HFFc6 (cell line): Measurements from ENCODE around the gene PTGS1. TPM values are rescaled to one million over a fixed set of nuclear protein-coding genes. Genes with fewer than 3 reads are reported as not detected.
A peak's percentile ranks its signal among the peaks of the same experiment; 100 is the strongest.

Experiments used
- DNase-seq: peaks from one replicate; pipeline ENCODE4 v3.0.0-alpha.2; 2018
- H3K27ac Mint-ChIP-seq: 2 replicates; pipeline ENCODE4 v1.8.0; 2020; ENCODE audit warnings: mild to moderate bottlenecking, mixed read lengths
- H3K27me3 Mint-ChIP-seq: 2 replicates; pipeline ENCODE4 v1.8.0; 2021; ENCODE audit warnings: mild to moderate bottlenecking, moderate library complexity, mixed read lengths; ENCODE audit not compliant: insufficient read depth
- H3K36me3 Mint-ChIP-seq: 2 replicates; pipeline ENCODE4 v1.8.0; 2021; ENCODE audit warnings: low read depth, mixed read lengths
- H3K4me1 Mint-ChIP-seq: 2 replicates; pipeline ENCODE4 v1.8.0; 2020; ENCODE audit warnings: low read depth, mixed read lengths
- H3K4me3 Mint-ChIP-seq: 2 replicates; pipeline ENCODE4 v1.8.0; 2020; ENCODE audit warnings: mild to moderate bottlenecking, moderate library complexity, mixed read lengths
- H3K9me3 Mint-ChIP-seq: 2 replicates; pipeline ENCODE4 v1.8.0; 2020; ENCODE audit warnings: mild to moderate bottlenecking, mixed read lengths
- CTCF ChIP-seq: fragments of 200-600 bp; sonication (generic); IDR thresholded peaks from 2 replicates; pipeline ENCODE4 v1.5.0; 2021; ENCODE audit warnings: antibody characterized with exemption, mild to moderate bottlenecking
- total RNA-seq, 6 experiments: library from RNA; stranded (reverse); fragmentation: NEBNext Ultra II Directional; extraction: Animal tissue kit (Norgen Biotek cat#: 25700); gene quantifications; 2 replicates in 1 of 6; 3 replicates in 5 of 6; pipeline ENCODE4 v1.2.3, GENCODE V29; 2021

Gene PTGS1
- total RNA-seq, 6 experiments from 2014 or later = 33.0 to 122 (median 102) TPM

- peaks cover 55% of the 10 kb centered on the region for H3K4me1 Mint-ChIP-seq
- TF ChIP-seq CTCF = no peak
- H3K27me3 Mint-ChIP-seq = peaks cover 1% of the 10 kb centered on the region; the same call in 1 of the 2 replicates
- DNase-seq = no peak
- H3K4me3 Mint-ChIP-seq = no peak overlapping the region
- peaks cover 36% of the 10 kb centered on the region for H3K36me3 Mint-ChIP-seq
- H3K9me3 Mint-ChIP-seq = peaks cover 14% of the 10 kb centered on the region
- H3K27ac Mint-ChIP-seq = peak overlapping the region; percentile 70
These were observed 7.4 kb downstream of the PTGS1 start for GRCh38 chr9:122378236-122378635.

GRCh38 chr9:122379340-122379739, 8.5 kb downstream of the PTGS1 start:
- Mint-ChIP-seq H3K27ac (no peak overlapping the region), H3K9me3 (peaks cover 14% of the 10 kb centered on the region)
- no peak for DNase-seq

GRCh38 chr9:122380293-122380692, 9.5 kb downstream of the PTGS1 start:
- no peak for TF ChIP-seq CTCF

More at GRCh38 chr9:122379340-122379739, 8.5 kb downstream of the PTGS1 start:
- peaks cover 60% of the 10 kb centered on the region for H3K4me1 Mint-ChIP-seq
- H3K36me3 Mint-ChIP-seq = peaks cover 42% of the 10 kb centered on the region
- H3K4me3 Mint-ChIP-seq = no peak overlapping the region
- TF ChIP-seq CTCF = peak; percentile 75
- H3K27me3 Mint-ChIP-seq = peaks cover 1% of the 10 kb centered on the region; the same call in 1 of the 2 replicates

GRCh38 chr9:122381206-122381950, 10.6 kb downstream of the PTGS1 start:
- no peak overlapping the region; the same call in 1 of the 2 replicates for H3K27ac Mint-ChIP-seq
- H3K27me3 Mint-ChIP-seq = peaks cover 1% of the 10 kb centered on the region; the same call in 1 of the 2 replicates
- peaks cover 56% of the 10 kb centered on the region for H3K36me3 Mint-ChIP-seq
- no peak for TF ChIP-seq CTCF
- no peak for DNase-seq
- H3K9me3 Mint-ChIP-seq = peaks cover 14% of the 10 kb centered on the region
- peaks cover 52% of the 10 kb centered on the region for H3K4me1 Mint-ChIP-seq
- no peak overlapping the region for H3K4me3 Mint-ChIP-seq

More at GRCh38 chr9:122380293-122380692, 9.5 kb downstream of the PTGS1 start:
- peaks cover 56% of the 10 kb centered on the region for H3K4me1 Mint-ChIP-seq
- peaks cover 1% of the 10 kb centered on the region; the same call in 1 of the 2 replicates for H3K27me3 Mint-ChIP-seq
- peaks cover 46% of the 10 kb centered on the region for H3K36me3 Mint-ChIP-seq
- H3K27ac Mint-ChIP-seq = no peak overlapping the region
- DNase-seq = no peak
- H3K9me3 Mint-ChIP-seq = peaks cover 14% of the 10 kb centered on the region
- no peak overlapping the region for H3K4me3 Mint-ChIP-seq

GRCh38 chr9:122382901-122383850, 12.4 kb downstream of the PTGS1 start:
- H3K36me3 Mint-ChIP-seq = peaks cover 68% of the 10 kb centered on the region
- peaks cover 14% of the 10 kb centered on the region for H3K9me3 Mint-ChIP-seq
- H3K27ac Mint-ChIP-seq = peak overlapping the region; percentile 72
- H3K4me1 Mint-ChIP-seq = peaks cover 34% of the 10 kb centered on the region
- DNase-seq = no peak
- TF ChIP-seq CTCF = no peak
- peak overlapping the region; percentile 46 for H3K4me3 Mint-ChIP-seq
- H3K27me3 Mint-ChIP-seq = no peaks in the 10 kb centered on the region
